Jurkat, Clone E6-1 (cell line): ENCODE data around the gene ILDR2.
A peak's percentile ranks its signal among the peaks of the same experiment; 100 is the strongest.

Experiments used
- DNase-seq: peaks from one replicate; pipeline ENCODE4 v3.0.0-alpha.2; 2011; ENCODE audit warnings: low read depth, low spot score
- H3K4me3 ChIP-seq: 2 replicates; pipeline ENCODE4 v1.5.1; 2011; ENCODE audit warnings: mild to moderate bottlenecking, low read length, control low read depth, moderate library complexity

The ILDR2 gene

GRCh38 chr1:166933140-166933539 lies 42.2 kb downstream of the ILDR2 start:
- no peak for DNase-seq
- no peak overlapping the region for H3K4me3 ChIP-seq

- H3K4me3 ChIP-seq, result no peak overlapping the region
- DNase-seq, result no peak
Measured at GRCh38 chr1:166929911-166930310, 45.4 kb downstream of the ILDR2 start.

GRCh38 chr1:166927701-166928100 lies 47.6 kb downstream of the ILDR2 start:
- DNase-seq, result no peak
- H3K4me3 ChIP-seq, result no peak overlapping the region

- no peak for DNase-seq
- no peak overlapping the region for H3K4me3 ChIP-seq
Measured at GRCh38 chr1:166925810-166926478, 49.4 kb downstream of the ILDR2 start.

GRCh38 chr1:166924823-166925541 lies 50.4 kb downstream of the ILDR2 start:
- no peak overlapping the region for H3K4me3 ChIP-seq

GRCh38 chr1:166920561-166921475 lies 54.5 kb downstream of the ILDR2 start:
- no peak for DNase-seq
- H3K4me3 ChIP-seq, result no peak overlapping the region

More at GRCh38 chr1:166924823-166925541, 50.4 kb downstream of the ILDR2 start:
- no peak for DNase-seq

- no peak overlapping the region for H3K4me3 ChIP-seq
- no peak for DNase-seq
Measured at GRCh38 chr1:166918956-166919316, 56.4 kb downstream of the ILDR2 start.

GRCh38 chr1:166918088-166918955 lies 57.0 kb downstream of the ILDR2 start:
- DNase-seq, result no peak
- H3K4me3 ChIP-seq, result no peak overlapping the region

GRCh38 chr1:166915941-166916340 lies 59.4 kb downstream of the ILDR2 start:
- no peak for DNase-seq
- H3K4me3 ChIP-seq, result no peak overlapping the region

GRCh38 chr1:166915042-166915441 lies 60.3 kb downstream of the ILDR2 start:
- DNase-seq, result no peak
- no peak overlapping the region for H3K4me3 ChIP-seq

GRCh38 chr1:166914111-166914510 lies 61.2 kb downstream of the ILDR2 start:
- DNase-seq, result no peak
- H3K4me3 ChIP-seq, result no peak overlapping the region

GRCh38 chr1:166911624-166912023 lies 63.7 kb downstream of the ILDR2 start:
- no peak for DNase-seq

GRCh38 chr1:166910396-166910994 lies 64.8 kb downstream of the ILDR2 start:
- no peak overlapping the region for H3K4me3 ChIP-seq
- DNase-seq, result peak; percentile 93

More at GRCh38 chr1:166911624-166912023, 63.7 kb downstream of the ILDR2 start:
- H3K4me3 ChIP-seq, result no peak overlapping the region

- DNase-seq, result no peak
- no peak overlapping the region for H3K4me3 ChIP-seq
Measured at GRCh38 chr1:166908942-166909341, 66.4 kb downstream of the ILDR2 start.

GRCh38 chr1:166907763-166908162 lies 67.6 kb downstream of the ILDR2 start:
- H3K4me3 ChIP-seq, result no peak overlapping the region
- DNase-seq, result no peak

GRCh38 chr1:166907051-166907450 lies 68.3 kb downstream of the ILDR2 start:
- DNase-seq, result no peak
- H3K4me3 ChIP-seq, result no peak overlapping the region

- no peak for DNase-seq
- no peak overlapping the region for H3K4me3 ChIP-seq
Measured at GRCh38 chr1:166906647-166907046, 68.7 kb downstream of the ILDR2 start.

- peak; percentile 20 for DNase-seq
- no peak overlapping the region for H3K4me3 ChIP-seq
Measured at GRCh38 chr1:166905900-166906299, 69.4 kb downstream of the ILDR2 start.

GRCh38 chr1:166905136-166905535 lies 70.2 kb downstream of the ILDR2 start:
- no peak for DNase-seq
- no peak overlapping the region for H3K4me3 ChIP-seq
